GM21825 (cell line): ENCODE data around the gene PRELID3B.

Experiments
- ATAC-seq: cut with Tn5 transposase; IDR thresholded peaks from one replicate; pipeline ENCODE4 v1.9.1; 2021; ENCODE audit warnings: mild to moderate bottlenecking, moderate library complexity; ENCODE audit not compliant: unreplicated experiment

PRELID3B gene

DNA sequence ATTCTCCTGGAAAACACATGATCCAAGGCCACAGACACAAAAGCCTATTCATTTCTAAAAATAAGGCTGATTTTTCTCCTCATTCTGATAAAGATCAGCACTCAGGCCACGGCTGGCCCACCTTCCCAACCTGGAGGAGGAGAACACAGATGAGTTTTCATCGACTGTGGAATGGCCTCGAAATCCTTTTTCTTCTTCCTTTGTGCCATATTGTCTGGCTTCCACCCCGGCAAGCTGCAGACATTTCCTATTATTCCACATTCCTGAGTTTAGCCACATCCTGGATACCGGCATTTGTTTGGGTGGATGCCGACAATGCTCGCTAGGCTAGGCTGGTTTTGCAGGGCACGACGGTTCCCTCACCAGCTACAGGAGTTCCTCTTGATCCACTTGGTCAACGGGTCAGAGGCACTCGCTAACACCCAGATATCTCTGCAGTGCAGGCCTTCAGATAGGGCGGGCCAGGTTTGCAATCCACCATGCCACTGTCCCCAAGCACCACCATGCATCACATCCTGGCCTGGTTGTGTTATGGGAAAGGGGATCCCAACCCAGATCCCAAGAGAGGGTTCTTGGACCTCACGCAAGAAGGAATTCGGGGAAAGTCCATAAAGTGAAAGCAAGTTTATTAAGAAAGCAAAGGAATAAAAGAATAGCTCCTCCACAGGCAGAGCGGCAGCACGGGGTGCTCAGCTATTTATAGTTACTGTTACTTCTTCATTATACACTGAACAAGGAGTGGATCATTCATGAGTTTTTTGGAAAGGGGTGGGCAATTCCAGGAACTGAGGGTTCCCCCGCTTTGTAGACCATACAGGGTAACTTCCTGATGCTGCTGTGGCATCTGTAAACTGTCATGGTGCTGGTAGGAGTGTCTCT lies 31.4 kb downstream of the PRELID3B start:
- no peak for ATAC-seq

DNA sequence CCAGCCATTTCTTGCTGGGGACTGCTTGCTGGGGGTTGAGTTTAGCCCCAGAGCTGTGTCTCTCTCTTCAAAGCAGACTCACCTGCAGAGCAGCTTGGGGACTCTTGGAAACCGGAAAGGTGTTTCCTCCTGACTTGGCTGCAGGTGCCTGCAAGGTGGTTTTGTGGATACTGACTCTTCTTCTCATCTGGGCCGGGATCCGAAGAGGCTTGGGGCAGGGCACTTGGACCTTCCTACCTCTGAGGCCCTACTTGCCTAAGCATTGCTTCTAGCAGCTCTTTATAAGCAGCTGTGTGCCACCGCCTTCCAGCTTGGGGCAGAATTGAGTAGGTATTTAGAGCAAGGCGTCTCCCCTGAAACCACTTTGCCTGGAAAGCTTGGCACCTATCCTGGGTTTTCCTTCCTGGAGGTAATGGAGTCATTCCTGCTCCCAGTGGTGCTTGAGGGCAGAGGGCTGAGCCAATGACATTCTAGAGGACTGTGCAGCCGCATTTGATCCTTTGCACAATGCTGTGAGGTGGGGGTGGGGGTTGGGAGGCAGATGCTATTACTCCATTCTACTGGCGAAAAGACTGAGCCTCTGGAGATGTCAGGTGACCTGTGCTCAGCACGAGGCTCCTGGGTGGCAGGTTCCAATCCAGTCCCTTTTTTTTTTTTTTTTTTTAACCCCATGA lies 32.1 kb downstream of the PRELID3B start:
- ATAC-seq = no peak

DNA sequence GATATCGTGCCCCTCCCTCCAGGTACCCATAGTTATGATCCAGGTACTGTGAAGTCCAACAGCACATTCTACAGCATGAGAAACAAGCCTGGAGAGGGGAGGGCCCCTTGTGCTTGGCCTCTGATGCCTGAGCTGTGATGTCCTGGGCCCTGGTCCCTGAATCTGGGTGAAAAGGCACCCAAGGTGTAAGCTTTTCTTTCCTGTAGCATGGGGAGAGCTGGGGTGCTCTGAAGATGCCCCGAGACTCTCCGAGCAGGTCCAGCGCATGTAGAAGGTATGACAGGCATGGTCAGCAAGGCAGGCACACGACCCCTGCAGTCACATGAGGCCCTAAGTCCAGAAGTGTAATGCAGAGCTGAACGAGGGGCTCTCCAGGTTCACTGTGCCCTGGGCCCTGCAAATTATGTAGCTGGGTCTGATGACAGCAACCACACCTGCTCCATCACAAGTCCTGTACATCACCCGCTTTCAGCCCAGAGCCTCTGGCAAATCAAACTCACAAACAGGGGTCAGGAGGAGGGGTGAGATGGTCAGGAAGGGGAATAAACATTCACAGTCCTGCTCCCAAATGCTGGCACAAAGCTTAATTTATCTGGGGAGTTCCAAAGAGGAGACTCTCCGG lies 33.8 kb downstream of the PRELID3B start:
- no peak for ATAC-seq

DNA sequence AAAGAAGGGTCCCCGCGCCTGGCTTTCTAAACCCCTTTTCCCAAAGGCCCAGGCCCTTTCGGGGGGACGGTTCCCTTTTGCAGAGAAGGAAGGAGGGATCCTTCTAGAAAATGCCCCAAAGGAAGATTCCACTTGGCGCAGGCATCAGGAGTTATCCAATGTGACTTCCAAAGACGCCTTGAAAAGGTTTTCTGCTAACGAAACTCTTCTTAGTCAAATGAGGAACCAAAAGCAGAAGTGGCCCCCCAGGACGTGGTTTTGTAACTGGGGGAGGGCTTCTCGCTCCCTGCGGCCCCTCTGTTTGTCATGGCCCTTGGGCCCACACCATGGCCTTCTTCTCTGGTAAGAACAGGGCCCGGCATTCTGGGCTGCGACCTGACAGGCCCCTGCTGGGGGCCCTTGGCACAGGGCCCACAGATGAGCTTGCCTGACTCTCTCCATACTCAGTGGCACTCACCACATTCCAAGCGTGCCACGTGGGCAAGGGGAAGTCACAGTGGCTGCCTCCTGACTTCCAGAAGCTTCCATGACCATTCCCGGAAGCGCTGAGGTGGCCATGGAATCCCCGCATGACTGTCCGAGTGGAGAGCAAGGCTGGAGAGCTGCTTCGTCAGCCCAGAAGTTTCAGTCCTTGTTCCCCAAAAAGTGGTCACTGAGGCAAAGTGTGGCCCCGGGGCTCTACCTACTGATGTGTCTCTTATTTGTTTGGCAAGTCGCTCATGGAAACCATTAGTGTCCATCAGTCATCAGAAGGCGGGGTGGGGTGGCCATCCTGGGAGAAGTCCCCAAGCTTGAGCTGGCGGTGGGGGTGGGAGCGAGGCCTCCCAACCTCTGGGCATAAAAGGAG lies 34.7 kb downstream of the PRELID3B start:
- ATAC-seq = peak; percentile 27

DNA sequence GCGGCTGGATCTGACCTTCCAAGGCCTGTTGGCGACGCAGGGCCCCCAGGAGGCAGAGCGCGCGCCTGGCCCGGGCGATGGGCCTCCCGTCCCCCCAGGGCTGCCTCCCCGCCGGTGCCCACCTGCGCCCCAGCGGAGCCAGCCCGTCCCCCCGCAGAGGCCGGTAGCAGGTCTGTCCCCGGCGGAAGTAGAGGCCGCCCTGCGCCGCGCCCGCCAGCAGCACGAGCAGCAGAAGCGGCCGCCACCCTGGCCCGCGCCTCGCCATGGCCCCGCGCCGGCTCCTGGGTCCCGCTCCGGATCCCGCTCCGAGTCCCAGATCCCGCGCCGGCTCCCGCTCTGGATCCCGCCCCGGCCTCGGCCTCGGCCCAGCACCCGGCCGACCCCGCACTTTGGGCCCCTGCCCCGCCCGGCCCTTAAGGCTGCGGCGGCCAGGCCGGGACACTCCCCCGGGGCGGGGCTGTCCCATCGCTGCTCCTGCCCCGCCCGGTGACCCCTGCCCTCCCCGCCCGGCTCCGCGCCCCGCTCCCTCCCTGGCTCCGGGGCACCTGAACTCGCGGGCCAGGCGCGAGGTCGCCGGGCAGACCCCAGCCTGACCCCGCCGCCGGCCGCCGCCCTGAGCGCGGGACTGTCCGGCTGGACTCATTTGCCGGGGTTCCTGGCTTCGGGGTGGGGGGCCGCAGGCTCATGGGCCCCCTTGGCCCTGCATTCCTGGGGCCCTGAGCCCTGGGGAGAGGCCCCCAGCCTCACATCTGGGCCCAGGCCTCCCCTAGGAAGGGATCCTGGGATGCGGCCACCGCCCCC lies 35.5 kb downstream of the PRELID3B start, which contains the start of gene CTSZ:
TSS of gene CTSZ (minus strand) at position 391 of the 801 bp plus-strand sequence. CDS start at position 265, 126 bp downstream.
- peak; percentile 21 for ATAC-seq

DNA sequence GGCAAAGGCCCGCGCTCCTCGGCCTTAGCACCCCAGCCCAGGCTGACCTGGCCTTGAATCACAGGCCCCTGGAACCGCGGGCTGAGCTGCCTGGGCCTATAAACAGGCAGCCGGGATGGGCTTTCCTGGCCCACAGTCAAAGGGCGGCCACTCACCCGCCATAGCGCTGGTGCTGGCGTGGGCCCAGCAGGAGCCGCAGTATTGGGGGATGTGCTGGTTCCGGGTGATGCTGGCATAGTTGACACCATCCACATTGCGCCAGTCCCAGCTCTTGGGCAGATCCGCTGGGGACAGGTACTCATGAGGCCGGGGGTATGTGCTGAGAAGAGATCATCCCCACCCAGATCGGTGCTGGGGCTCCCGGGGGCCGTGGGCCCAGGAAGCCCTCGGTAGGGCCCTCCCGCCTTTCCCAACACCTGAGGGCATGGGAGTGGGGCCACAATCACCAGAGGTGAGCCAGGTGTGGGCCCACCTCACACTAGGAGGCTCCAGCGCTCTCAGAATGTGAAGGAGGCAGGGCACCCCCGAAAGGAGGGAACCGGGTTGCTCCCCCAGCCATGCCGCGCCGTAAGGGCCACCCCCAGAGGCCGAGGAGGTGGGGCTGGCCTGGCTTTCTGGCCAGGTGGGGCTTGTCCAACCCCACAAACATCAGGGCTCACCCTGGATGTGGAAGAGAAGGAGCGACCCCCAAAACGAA lies 36.3 kb downstream of the PRELID3B start:
- ATAC-seq = no peak

DNA sequence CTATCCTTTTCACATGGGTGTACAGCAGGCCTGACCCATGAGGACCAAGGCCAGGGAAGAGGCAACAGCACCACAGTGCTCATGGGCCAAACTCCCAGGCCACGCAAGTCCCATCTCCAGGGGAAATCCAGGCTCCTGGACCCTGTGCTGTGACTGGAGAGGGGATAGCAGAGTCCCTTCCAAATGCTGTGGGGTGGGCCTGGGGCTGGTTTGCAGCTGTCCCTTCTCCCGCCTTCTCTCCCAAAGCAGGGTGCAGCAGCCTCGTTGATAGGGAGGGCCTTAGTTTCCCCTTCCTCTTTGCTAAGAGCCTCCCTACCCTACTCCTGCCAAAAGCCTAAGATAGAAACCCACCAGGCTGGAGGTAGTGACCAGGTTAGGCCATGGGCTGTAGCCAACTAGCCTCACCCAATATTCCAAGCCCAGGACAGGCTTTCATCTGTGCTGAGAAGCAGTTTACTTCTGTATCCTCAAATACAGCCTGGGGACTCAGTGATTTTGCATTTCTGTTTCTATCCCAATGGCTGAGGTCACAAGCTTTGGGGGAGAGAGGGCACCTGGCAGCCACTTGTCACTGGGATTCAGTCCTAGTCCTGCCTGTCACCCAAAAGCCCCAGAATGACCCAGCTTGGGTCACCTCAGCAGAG lies 36.9 kb downstream of the PRELID3B start:
- no peak for ATAC-seq

DNA sequence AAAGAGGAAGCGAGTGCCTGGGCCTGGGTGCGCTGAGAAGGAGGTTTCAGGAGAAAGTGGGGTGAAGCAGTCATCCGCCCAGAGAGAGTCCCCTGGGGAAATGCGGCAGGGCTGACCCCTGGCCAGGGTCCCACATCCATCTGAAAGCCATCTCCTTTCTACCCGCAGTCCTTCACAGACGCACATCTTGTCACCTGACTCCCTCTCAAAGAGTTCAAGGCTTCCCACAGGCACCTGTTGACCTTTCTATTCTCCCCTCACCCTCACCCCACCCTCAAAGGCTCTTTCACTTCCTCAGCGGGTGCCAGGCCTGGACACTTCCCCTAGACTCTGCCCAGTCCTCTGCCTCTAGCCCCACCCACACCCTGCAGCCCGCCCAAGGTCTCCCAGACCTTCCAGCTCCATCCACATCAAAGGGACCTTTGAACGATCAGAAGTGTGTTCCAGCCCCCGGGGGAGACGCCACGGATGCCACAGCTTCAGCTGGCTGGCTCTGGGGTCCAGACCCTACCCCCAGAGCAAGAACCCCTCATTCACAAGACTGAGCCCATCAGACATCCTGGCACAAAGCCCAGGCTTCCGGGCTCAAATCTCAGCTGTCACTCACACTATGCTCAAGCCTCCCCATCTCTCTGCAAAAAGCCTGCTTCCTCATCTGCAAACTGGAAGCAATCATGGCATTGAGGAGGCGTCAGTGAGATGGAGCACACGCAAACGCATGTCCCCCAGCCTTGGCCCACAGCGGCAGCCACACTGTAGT lies 37.6 kb downstream of the PRELID3B start:
- peak; percentile 54 for ATAC-seq

DNA sequence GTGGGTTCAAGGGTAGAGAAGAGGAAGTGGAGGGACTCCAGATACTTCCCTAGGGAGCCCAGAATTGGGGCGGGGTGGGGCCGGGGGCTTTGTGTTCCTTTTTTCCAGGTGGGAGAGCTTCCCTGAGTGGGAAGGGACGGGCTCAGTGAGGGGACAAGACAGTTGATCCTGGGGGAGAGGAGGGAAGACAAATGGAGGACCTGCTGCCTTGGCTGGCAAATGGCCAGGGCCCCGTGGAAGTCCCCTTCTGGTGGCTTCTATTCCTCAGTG lies 38.2 kb downstream of the PRELID3B start:
- no peak for ATAC-seq

DNA sequence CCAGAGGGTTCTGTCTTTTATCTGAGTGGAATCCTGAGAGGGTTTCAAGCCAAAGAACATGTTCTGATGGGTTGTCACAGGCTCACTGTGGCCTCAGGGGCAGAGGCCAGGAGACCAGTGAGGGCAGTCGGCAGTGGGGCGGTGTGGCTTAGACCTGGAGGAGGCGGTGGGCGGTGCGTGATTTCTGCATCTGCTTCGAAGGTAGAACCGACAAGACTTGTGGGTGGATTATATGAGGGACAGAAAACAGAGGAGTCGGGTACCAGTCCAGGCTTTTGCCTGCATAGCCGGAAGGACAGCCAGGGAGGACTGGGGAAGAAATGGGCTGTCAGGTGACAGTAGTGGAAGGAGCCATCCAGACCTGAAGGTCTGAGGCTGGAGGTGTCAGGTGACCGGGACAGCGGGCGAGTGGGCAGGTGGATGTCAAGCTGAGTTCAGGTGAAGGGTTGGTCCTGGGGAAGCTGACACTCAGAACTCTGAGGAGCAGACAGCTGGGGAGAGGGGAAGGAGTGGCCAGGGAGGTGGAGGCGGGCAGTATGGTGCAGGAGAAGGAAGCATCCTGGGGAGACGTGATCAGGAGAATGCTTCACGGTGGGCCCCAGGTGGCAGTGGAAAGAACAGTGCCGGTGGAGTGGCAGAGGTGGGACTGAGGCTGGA lies 38.6 kb downstream of the PRELID3B start:
- no peak for ATAC-seq

DNA sequence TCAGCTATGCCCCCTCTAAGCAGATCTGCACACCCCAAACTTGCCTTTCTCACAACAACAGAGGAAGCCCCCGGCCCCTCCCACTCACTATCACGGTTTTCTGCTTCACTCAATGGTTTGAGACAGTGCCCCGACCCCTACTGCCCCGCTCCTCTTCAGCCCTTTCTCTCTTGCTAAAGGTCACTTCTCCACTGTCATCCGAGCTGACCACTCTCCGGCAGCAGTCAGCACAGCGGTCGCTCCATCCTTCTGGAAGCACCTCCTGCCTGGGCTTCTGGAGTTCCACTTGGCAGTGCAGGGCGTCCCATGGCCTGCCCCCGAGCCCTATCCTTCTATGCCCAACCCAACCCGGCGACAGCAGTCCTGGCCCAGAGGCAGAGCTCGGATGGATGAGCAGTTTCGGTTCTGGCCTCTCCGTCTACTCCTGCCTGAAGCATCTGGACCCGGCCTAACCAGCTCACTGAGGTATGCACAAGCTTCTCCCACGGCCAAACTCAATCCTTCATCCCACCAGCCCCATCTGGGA lies 39.6 kb downstream of the PRELID3B start:
- ATAC-seq = no peak

DNA sequence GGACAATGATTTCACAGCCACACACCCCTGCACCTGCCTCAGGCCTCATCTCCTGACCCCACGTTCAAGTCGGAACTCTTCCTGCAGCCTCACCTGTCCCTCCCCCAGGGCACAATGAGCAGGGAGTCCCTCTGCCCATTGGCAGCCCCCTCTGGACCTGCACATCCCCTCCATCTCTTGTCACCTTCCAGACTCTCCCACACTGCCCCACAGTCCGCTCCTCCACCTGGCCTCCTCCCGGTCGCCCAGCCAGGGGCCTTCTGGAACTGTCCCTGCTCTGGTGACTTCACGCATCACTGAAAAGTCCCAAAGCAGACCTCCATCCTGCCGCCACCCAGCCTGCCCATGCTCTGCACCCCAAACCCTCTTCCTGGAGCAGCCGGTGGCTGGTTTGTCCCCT lies 40.2 kb downstream of the PRELID3B start:
- ATAC-seq = no peak

DNA sequence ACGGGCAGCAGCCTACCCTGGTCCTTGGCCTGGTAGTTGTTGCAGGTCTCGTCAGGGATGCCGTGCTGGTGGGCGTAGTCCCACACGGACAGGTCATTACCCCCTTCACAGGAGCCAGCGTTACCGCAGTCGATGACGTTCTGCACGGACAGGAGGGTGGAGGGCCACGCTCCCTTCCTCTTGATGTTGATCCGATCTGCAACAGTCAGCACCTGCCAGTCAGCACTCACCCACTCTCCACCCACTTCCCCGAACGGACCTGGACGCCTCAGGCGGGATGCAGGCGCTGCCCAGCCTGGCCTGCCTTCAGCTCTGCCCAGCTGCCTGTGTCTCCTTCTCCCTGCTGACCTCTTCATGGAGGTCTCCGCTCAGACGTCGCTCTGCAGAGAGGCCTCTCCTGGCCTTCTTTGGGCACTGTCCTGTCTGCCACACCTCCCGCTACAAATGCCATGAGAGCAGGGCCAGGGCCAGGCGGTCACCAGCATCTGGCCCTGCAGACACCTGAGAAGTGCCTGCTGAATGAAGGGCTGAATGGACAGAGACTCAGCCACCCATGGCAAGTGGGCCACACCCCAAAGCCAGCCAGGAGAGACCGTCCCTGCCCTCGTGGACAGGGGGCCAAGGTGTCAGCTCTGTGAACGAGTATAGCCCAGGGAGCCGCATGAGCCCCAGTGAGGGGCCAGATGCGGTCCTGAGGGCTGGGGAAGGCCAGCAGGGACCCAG lies 41.0 kb downstream of the PRELID3B start:
- no peak for ATAC-seq

DNA sequence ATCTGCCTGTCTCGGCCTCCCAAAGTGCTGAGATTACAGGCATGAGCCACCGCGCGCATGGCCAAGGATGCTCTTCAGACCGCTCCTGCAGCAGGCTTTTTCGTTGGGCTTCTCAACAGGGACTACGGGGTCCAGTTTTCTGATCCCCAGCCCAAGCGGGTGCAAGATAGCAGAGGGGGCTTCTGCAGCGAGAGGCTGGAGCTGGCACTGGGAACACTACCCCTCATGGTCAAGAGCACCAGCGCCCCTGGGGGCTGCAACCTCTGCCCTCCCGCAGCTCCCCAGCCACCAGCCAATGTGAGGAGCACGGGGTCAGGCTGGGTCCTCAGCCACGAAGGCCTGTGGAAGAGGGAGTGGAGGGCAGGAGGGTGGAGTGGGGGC lies 41.5 kb downstream of the PRELID3B start:
- no peak for ATAC-seq

DNA sequence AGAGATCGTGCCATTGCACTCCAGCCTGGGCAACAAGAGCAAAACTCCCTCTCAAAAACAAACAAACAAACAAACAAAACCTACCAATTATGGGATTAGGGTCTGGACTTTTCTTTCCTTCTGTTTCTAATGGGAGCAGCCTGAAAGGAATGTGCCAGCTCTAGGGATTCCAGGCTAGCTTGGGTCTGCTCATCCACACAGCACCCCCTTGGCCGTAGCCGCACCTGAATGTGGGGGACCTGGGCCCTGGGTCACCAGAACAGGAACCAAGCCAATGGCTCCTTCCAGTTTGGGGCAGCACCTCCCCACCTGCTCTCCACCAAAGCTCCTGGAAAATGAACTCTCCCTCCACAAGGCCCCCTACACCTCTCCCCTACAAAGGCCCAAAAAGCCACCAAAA lies 42.3 kb downstream of the PRELID3B start:
- ATAC-seq = no peak

DNA sequence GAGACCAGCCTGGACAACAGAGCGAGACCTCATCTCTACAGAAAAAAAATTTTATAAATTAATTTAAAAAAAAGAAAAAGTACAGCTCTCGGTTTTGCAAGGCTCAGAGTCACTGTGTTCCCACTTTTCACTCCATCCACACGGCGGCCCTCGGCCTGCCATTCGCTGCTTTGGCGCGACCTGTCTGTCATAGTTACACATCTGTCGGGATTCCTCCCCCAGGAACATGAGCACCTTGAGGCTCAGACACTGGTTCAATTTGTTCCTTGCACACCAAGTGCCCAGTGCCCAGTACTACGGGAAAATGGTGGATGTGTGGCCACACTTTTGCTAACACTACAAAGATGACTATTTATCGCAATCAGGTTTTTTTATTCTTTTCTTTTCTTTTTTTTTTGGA lies 43.9 kb downstream of the PRELID3B start:
- no peak for ATAC-seq

DNA sequence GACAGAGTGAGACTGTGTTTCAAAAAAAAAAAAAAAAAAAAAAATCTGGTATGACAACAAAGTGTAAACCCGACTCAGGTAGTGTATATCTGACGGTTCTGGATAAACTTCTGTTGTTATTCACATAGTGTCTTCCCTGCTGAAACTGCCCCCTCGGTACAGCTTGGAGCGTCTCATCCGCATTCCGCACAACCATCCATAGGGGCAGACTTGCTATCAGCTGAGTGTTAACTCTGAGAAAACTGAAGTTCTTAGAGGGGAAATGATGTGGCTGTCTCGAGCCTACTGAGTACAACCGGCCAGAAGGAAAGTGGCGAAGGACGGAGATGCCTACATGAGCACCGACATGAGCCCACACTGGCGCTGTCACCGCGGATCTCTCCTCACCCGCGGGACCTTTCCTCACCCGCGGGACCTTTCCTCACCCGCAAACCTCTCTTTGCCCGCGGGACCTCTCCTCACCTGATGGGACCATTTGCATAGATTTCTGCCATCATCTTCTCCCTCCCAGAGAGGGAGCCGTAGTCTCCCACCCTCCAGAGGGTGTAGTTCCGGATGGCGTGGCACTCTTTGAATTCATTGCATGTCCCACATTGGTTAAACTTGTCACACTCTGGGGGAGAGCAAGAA lies 45.3 kb downstream of the PRELID3B start:
- ATAC-seq = no peak
